GM12801 (cell line): ENCODE results near the gene KCNJ13.

ENCODE experiments used
- CTCF ChIP-seq: IDR thresholded peaks from one replicate; pipeline ENCODE4 v1.5.1; 2011; ENCODE audit warnings: control low read depth; ENCODE audit not compliant: insufficient read length; ENCODE audit errors: extremely low read depth

Gene KCNJ13

GRCh38 chr2:232800166-232800565 is 23.8 kb upstream of the KCNJ13 start:
- no peak for TF ChIP-seq CTCF

- no peak for TF ChIP-seq CTCF
Measured at GRCh38 chr2:232798187-232798586, 21.8 kb upstream of the KCNJ13 start.

GRCh38 chr2:232795920-232796319 is 19.6 kb upstream of the KCNJ13 start:
- TF ChIP-seq CTCF = no peak

- no peak for TF ChIP-seq CTCF
Measured at GRCh38 chr2:232794981-232795380, 18.6 kb upstream of the KCNJ13 start.

- no peak for TF ChIP-seq CTCF
Measured at GRCh38 chr2:232793271-232793670, 16.9 kb upstream of the KCNJ13 start.

- TF ChIP-seq CTCF = no peak
Measured at GRCh38 chr2:232791518-232791917, 15.2 kb upstream of the KCNJ13 start.

GRCh38 chr2:232789082-232789481 is 12.7 kb upstream of the KCNJ13 start:
- TF ChIP-seq CTCF = no peak

GRCh38 chr2:232787806-232788205 is 11.4 kb upstream of the KCNJ13 start:
- TF ChIP-seq CTCF = no peak
